ENCODE measurements around the gene LCE1E.

Gene LCE1E

GRCh38 chr1:152786077-152786476 is at the start of gene LCE1E:
Gene LCE1E, plus strand, starts transcription at chr1:152786257. Its CDS starts 1,043 bp downstream, at chr1:152787300.
- no peak for DNase-seq

- no peak for DNase-seq
These were observed 48.1 kb upstream of the LCE1E start for GRCh38 chr1:152737997-152738396.

GRCh38 chr1:152739841-152740240 is 46.2 kb upstream of the LCE1E start:
- no peak for DNase-seq

GRCh38 chr1:152741656-152742055 is 44.4 kb upstream of the LCE1E start:
- no peak for DNase-seq

GRCh38 chr1:152743371-152744145 is 42.5 kb upstream of the LCE1E start:
- DNase-seq, result no peak

- no peak for DNase-seq
These were observed 40.8 kb upstream of the LCE1E start for GRCh38 chr1:152745289-152745704.

GRCh38 chr1:152745765-152746444 is 40.2 kb upstream of the LCE1E start:
- DNase-seq, result no peak

GRCh38 chr1:152747831-152748230 is 38.2 kb upstream of the LCE1E start:
- no peak for DNase-seq

GRCh38 chr1:152752225-152752624 is 33.8 kb upstream of the LCE1E start:
- no peak for DNase-seq

- no peak for DNase-seq
These were observed 32.5 kb upstream of the LCE1E start for GRCh38 chr1:152753586-152753985.

- DNase-seq, result no peak
These were observed 29.2 kb upstream of the LCE1E start for GRCh38 chr1:152756872-152757271.

- DNase-seq, result no peak
These were observed 28.3 kb upstream of the LCE1E start, which contains the start of gene KPRP for GRCh38 chr1:152757747-152758146. Gene KPRP, plus strand, starts transcription at chr1:152758025. Its CDS starts 1,564 bp downstream, at chr1:152759589.

- no peak for DNase-seq
These were observed 27.4 kb upstream of the LCE1E start for GRCh38 chr1:152758636-152759035.

- no peak for DNase-seq
These were observed 26.4 kb upstream of the LCE1E start for GRCh38 chr1:152759453-152760173.

- no peak for DNase-seq
These were observed 25.4 kb upstream of the LCE1E start for GRCh38 chr1:152760551-152761190.

- DNase-seq, result no peak
These were observed 24.3 kb upstream of the LCE1E start for GRCh38 chr1:152761609-152762213.

- DNase-seq, result no peak
These were observed 17.1 kb upstream of the LCE1E start for GRCh38 chr1:152768847-152769533.

GRCh38 chr1:152770411-152770810 is 15.6 kb upstream of the LCE1E start:
- DNase-seq, result no peak

GRCh38 chr1:152774875-152775274 is 11.2 kb upstream of the LCE1E start, which contains the start of gene LCE1F:
Gene LCE1F, plus strand, starts transcription at chr1:152775140. Its CDS starts 1,232 bp downstream, at chr1:152776372.
- DNase-seq, result no peak

GRCh38 chr1:152776361-152776760 is 9.7 kb upstream of the LCE1E start:
- no peak for DNase-seq

GRCh38 chr1:152777510-152778137 is 8.4 kb upstream of the LCE1E start:
- no peak for DNase-seq

All from CD4-positive, alpha-beta T cell treated with Interleukin-4 for 1 hour (primary cell).